Peyer's patch (tissue), 4 donors: ENCODE measurements around the gene POLR2J2.
"Not testable (repeated sequence)": the region's sequence is repeated elsewhere in the genome, so short reads cannot be mapped to it uniquely, and the experiment has no call there.

Source experiments
- CTCF ChIP-seq, 6 experiments: fragments of 450-650 bp in 4 of 6; fragments of 200-600 bp in 2 of 6; sonication (generic) in 1 of 6; IDR thresholded peaks; one replicate each; pipeline ENCODE4 v1.5.1; 2017 to 2019; ENCODE audit warnings: antibody characterized with exemption in 6 of 6, mild to moderate bottlenecking in 3 of 6, moderate library complexity in 1 of 6
- POLR2A ChIP-seq, 2 donors: fragments of 450-650 bp; IDR thresholded peaks; one replicate each; pipeline ENCODE4 v1.5.1; 2017; ENCODE audit warnings: antibody characterized with exemption in 2 of 2, mild to moderate bottlenecking in 2 of 2, moderate library complexity in 2 of 2

GRCh38 chr7:102627271-102627904 lies 44.1 kb downstream of the POLR2J2 start:
- TF ChIP-seq CTCF, POLR2A (IDR thresholded peaks at IDR 0.05): not testable (repeated sequence)
